SK-N-SH (cell line): Measurements from ENCODE around the gene CELF4. TPM values are rescaled to one million over a fixed set of nuclear protein-coding genes. Genes with fewer than 3 reads are reported as not detected.

Experiments used
- CTCF ChIA-PET: fragments of 300-600, 350-600 bp; formaldehyde crosslinking; extraction: SDS; loops from one replicate; lab custom pipeline; 2021; lab: Yijun Ruan, JAX
- POLR2A ChIA-PET: fragments of 350-600 bp; sonication (Branson Sonifier 250); formaldehyde crosslinking; extraction: SDS; loops from one replicate; lab custom pipeline; 2020; ENCODE audit warnings: antibody characterized with exemption, inconsistent platforms; lab: Yijun Ruan, JAX
- DNase-seq: peaks from one replicate; pipeline ENCODE4 v3.0.0; 2012
- H2AFZ ChIP-seq: fragments of 200-600 bp; sonication (generic); 2 replicates; pipeline ENCODE4 v1.8.1; 2016; ENCODE audit warnings: antibody characterized with exemption, mild to moderate bottlenecking, low read depth
- H3F3A ChIP-seq: fragments of 200-600 bp; sonication (generic); replicated peaks from 2 replicates; pipeline ENCODE3; 2016; ENCODE audit warnings: antibody characterized with exemption, mild to moderate bottlenecking; ENCODE audit not compliant: insufficient read depth
- H3K27ac ChIP-seq, 2 experiments: fragments of 200-500 bp in 1 of 2; fragments of 200-600 bp in 1 of 2; sonication (Bioruptor generic) in 1 of 2; sonication (generic), shearing (Covaris generic) in 1 of 2; 2 replicates each; pipeline versions ENCODE4 v1.5.1 to v1.6.1; 2014 to 2016; ENCODE audit warnings: low read depth in 2 of 2, inconsistent platforms in 1 of 2, low read length in 1 of 2, mild to moderate bottlenecking in 1 of 2, mixed read lengths in 1 of 2
- H3K27me3 ChIP-seq: fragments of 200-600 bp; sonication (generic), shearing (Covaris generic); 2 replicates; pipeline ENCODE4 v1.6.1; 2016; ENCODE audit warnings: mixed run types; ENCODE audit not compliant: insufficient read depth
- H3K36me3 ChIP-seq, 2 experiments: fragments of 200-500 bp in 1 of 2; fragments of 200-600 bp in 1 of 2; sonication (Bioruptor generic) in 1 of 2; sonication (generic) in 1 of 2; replicated peaks in 1 of 2; 2 replicates each; pipeline versions ENCODE3 to v1.5.1; 2014 to 2016; ENCODE audit warnings: low read length in 1 of 2, mild to moderate bottlenecking in 1 of 2; ENCODE audit not compliant: insufficient read depth in 2 of 2, control insufficient read depth in 1 of 2
- H3K4me1 ChIP-seq, 2 experiments: fragments of 200-500 bp in 1 of 2; fragments of 200-600 bp in 1 of 2; sonication (Bioruptor generic) in 1 of 2; sonication (generic), shearing (Covaris generic) in 1 of 2; 2 replicates each; pipeline versions ENCODE4 v1.5.1 to v1.6.1; 2014 to 2016; ENCODE audit warnings: low read depth in 1 of 2, low read length in 1 of 2, mixed run types in 1 of 2; ENCODE audit not compliant: insufficient read depth in 2 of 2, control insufficient read depth in 1 of 2
- H3K4me2 ChIP-seq: fragments of 200-600 bp; sonication (generic), shearing (Covaris generic); 2 replicates; pipeline ENCODE4 v1.6.1; 2017; ENCODE audit warnings: mixed run types
- H3K4me3 ChIP-seq, 2 experiments: fragments of 200-500 bp in 1 of 2; fragments of 200-600 bp in 1 of 2; sonication (Bioruptor generic) in 1 of 2; sonication (generic), shearing (Covaris generic) in 1 of 2; 2 replicates each; pipeline versions ENCODE4 v1.5.1 to v1.8.1; 2014 to 2016; ENCODE audit warnings: low read depth in 2 of 2, inconsistent platforms in 1 of 2, low read length in 1 of 2, mild to moderate bottlenecking in 1 of 2, mixed read lengths in 1 of 2, moderate library complexity in 1 of 2
- H3K79me2 ChIP-seq: fragments of 200-600 bp; sonication (generic); 2 replicates; pipeline ENCODE4 v1.8.1; 2017; ENCODE audit warnings: mild to moderate bottlenecking; ENCODE audit not compliant: insufficient read depth
- H3K9ac ChIP-seq: fragments of 200-600 bp; sonication (generic); 2 replicates; pipeline ENCODE4 v1.6.1; 2017; ENCODE audit warnings: mixed run types
- H3K9me2 ChIP-seq: fragments of 200-600 bp; sonication (generic); 2 replicates; pipeline ENCODE4 v1.6.1; 2017; ENCODE audit warnings: mixed run types
- H3K9me3 ChIP-seq: fragments of 200-600 bp; sonication (generic); 2 replicates; pipeline ENCODE4 v1.6.1; 2017; ENCODE audit warnings: mixed run types, mild to moderate bottlenecking, moderate library complexity
- H4K20me1 ChIP-seq: fragments of 200-600 bp; sonication (generic); 2 replicates; pipeline ENCODE4 v1.6.1; 2017; ENCODE audit warnings: mild to moderate bottlenecking, mixed run types; ENCODE audit not compliant: insufficient read depth
- CTCF ChIP-seq: fragments of 200-600 bp; sonication (generic); IDR thresholded peaks from 2 replicates; pipeline ENCODE4 v1.6.1; 2017; ENCODE audit warnings: antibody characterized with exemption, mild to moderate bottlenecking, moderate library complexity
- EZH2phosphoT487 ChIP-seq: fragments of 200-600 bp; sonication (generic); IDR thresholded peaks from 2 replicates; pipeline ENCODE4 v1.6.1; 2017; ENCODE audit warnings: low read depth, mixed run types, mild to moderate bottlenecking, antibody characterized with exemption, moderate library complexity, borderline replicate concordance
- FOSL2 ChIP-seq: IDR thresholded peaks from 2 replicates; pipeline ENCODE4 v1.4.0; 2012; ENCODE audit warnings: low read depth, mild to moderate bottlenecking, moderate library complexity, borderline replicate concordance
- FOXM1 ChIP-seq: IDR thresholded peaks from 2 replicates; pipeline ENCODE4 v1.4.0; 2012; ENCODE audit warnings: low read depth, mild to moderate bottlenecking
- GABPA ChIP-seq: IDR thresholded peaks from 2 replicates; pipeline ENCODE4 v1.4.0; 2012; ENCODE audit warnings: low read depth, mild to moderate bottlenecking
- JUND ChIP-seq: IDR thresholded peaks from 2 replicates; pipeline ENCODE4 v1.4.0; 2012
- PBX3 ChIP-seq: IDR thresholded peaks from 2 replicates; pipeline ENCODE4; 2012
- REST ChIP-seq: IDR thresholded peaks from 2 replicates; pipeline ENCODE4 v1.6.1; 2012; ENCODE audit warnings: mild to moderate bottlenecking, low read depth, low read length, moderate library complexity
- RXRA ChIP-seq: IDR thresholded peaks from 2 replicates; pipeline ENCODE4 v1.4.0; 2012; ENCODE audit warnings: low read depth, mild to moderate bottlenecking, borderline replicate concordance
- SIN3A ChIP-seq: IDR thresholded peaks from 2 replicates; pipeline ENCODE4 v1.6.1; 2012; ENCODE audit warnings: low read depth, mild to moderate bottlenecking, low read length, moderate library complexity, borderline replicate concordance
- TAF1 ChIP-seq: IDR thresholded peaks from 2 replicates; pipeline ENCODE4 v1.6.1; 2012; ENCODE audit warnings: low read depth, mild to moderate bottlenecking, low read length, moderate library complexity, borderline replicate concordance
- TCF12 ChIP-seq: IDR thresholded peaks from 2 replicates; pipeline ENCODE4 v1.4.0; 2012
- USF2 ChIP-seq: fragments of 150-350 bp; IDR thresholded peaks from 2 replicates; pipeline ENCODE4 v1.6.1; 2017; ENCODE audit warnings: antibody characterized with exemption, low read length, low read depth, borderline replicate concordance
- YY1 ChIP-seq: IDR thresholded peaks from 2 replicates; pipeline ENCODE4 v1.4.0; 2012; ENCODE audit warnings: low read depth, mild to moderate bottlenecking
- WGBS: methylation state at CpG from one replicate; pipeline ENCODE4 v1.1.6; 2017; ENCODE audit warnings: low lambda C conversion rate; 5-methylcytosine and 5-hydroxymethylcytosine counted together
- polyA plus RNA-seq, 3 experiments: library from polyadenylated mRNA; depleted of rRNA; stranded (reverse); fragments of >200 nt; gene quantifications; 2 replicates each; pipeline ENCODE4 v1.2.3, GENCODE V29; 2012

CELF4 gene
- polyA plus RNA-seq, 1 of the 3 experiments (the other 2 are of a cell fraction), result 0.26 TPM

- ChIA-PET POLR2A (no interaction called here), CTCF (interaction anchor here (2.0 kb wide), 1 partner anchor 34 kb away, joined by 5 read pairs; no protein-coding TSS in a partner anchor)
- Histone ChIP-seq H3K9me2 (no peaks in the 10 kb centered on the region), H3K27me3 (no peaks in the 10 kb centered on the region), H4K20me1 (no peaks in the 10 kb centered on the region), H3K4me2 (no peak overlapping the region), H3K4me3 (no peak overlapping the region), H3K4me1 (no peaks in the 10 kb centered on the region; a peak in 1 of 4 replicates), H3K9me3 (no peaks in the 10 kb centered on the region), H2AFZ (no peak overlapping the region), H3K79me2 (no peaks in the 10 kb centered on the region), H3K36me3 (no peaks in the 10 kb centered on the region), H3F3A (no peaks in the 10 kb centered on the region), H3K27ac (no peak overlapping the region), H3K9ac (no peak overlapping the region)
- no peak for DNase-seq
- WGBS, result 7% methylated on average over 1 of the region's 1 CpG
- TF ChIP-seq PBX3 (no peak), FOSL2 (no peak)
Observed at GRCh38 chr18:37613253-37613565, 47.6 kb upstream of the CELF4 start.

- no peak overlapping the region for H3K9ac ChIP-seq
- no peaks in the 10 kb centered on the region for H3K36me3 ChIP-seq
- ChIA-PET CTCF (interaction anchor here (2.0 kb wide), 1 partner anchor 34 kb away, joined by 5 read pairs; no protein-coding TSS in a partner anchor), POLR2A (no interaction called here)
- no peaks in the 10 kb centered on the region for H3K9me3 ChIP-seq
- no peak overlapping the region for H2AFZ ChIP-seq
- no peaks in the 10 kb centered on the region; a peak in 1 of 4 replicates for H3K4me1 ChIP-seq
- DNase-seq, result no peak
- no peak overlapping the region for H3K4me3 ChIP-seq
- H3K27ac ChIP-seq, result no peak overlapping the region
- no peaks in the 10 kb centered on the region for H3K27me3 ChIP-seq
- no peaks in the 10 kb centered on the region for H3K9me2 ChIP-seq
- no peak overlapping the region for H3K4me2 ChIP-seq
- H3K79me2 ChIP-seq, result no peaks in the 10 kb centered on the region
- H4K20me1 ChIP-seq, result no peaks in the 10 kb centered on the region
- whole genome bisulfite sequencing, result 8% methylated on average over 4 of the region's 5 CpGs
- TF ChIP-seq TAF1, result no peak
- TF ChIP-seq RXRA, result no peak
- TF ChIP-seq TCF12, result no peak
- TF ChIP-seq SIN3A, result no peak
- TF ChIP-seq YY1, result no peak
- TF ChIP-seq REST, result no peak
- no peak for TF ChIP-seq FOXM1
- no peak for TF ChIP-seq EZH2phosphoT487
- no peak for TF ChIP-seq USF2
- no peak for TF ChIP-seq CTCF
- TF ChIP-seq GABPA, result no peak
- TF ChIP-seq JUND, result no peak
- TF ChIP-seq, all 33 proteins: peak for 0
- H3F3A ChIP-seq, result no peaks in the 10 kb centered on the region
Observed at GRCh38 chr18:37612524-37613252, 47.1 kb upstream of the CELF4 start.
